Naive thymus-derived CD4-positive, alpha-beta T cell (primary cell): ENCODE results near the gene C11orf86. TPM values are rescaled to one million over a fixed set of nuclear protein-coding genes. Genes with fewer than 3 reads are reported as not detected.

Experiments
- ATAC-seq: fragments of 150-1000 bp; cut with Tn5 transposase; 2 replicates; pipeline ENCODE4 v1.10.0; 2021; ENCODE audit warnings: mild to moderate bottlenecking, moderate library complexity
- CTCF ChIA-PET: fragments of 350-600 bp; sonication (Branson Sonifier 250); formaldehyde crosslinking; loops from one replicate; lab custom pipeline; 2021; ENCODE audit warnings: antibody characterized with exemption; lab: Charles Lee
- POLR2A ChIA-PET: fragments of 350-600 bp; sonication (Branson Sonifier 250); formaldehyde crosslinking; loops from one replicate; lab custom pipeline; 2021; ENCODE audit warnings: antibody characterized with exemption, inconsistent platforms; lab: Charles Lee
- DNase-seq, 9 donors: peaks; one replicate each; pipeline versions ENCODE4 v3.0.0 to v3.0.0-alpha.2; 2020 to 2022; ENCODE audit warnings: mixed read lengths in 1 of 9
- H3K27ac ChIP-seq: one replicate; pipeline ENCODE4 v1.7.0; 2013; ENCODE audit warnings: mild to moderate bottlenecking, low read depth, low read length, moderate library complexity
- H3K27me3 ChIP-seq, 2 donors: one replicate each; pipeline ENCODE4 v1.7.0; 2013; ENCODE audit warnings: low read length in 2 of 2, mild to moderate bottlenecking in 2 of 2, moderate library complexity in 2 of 2; ENCODE audit not compliant: control insufficient read depth in 2 of 2, insufficient read depth in 2 of 2
- H3K36me3 ChIP-seq, 3 experiments: 1 replicate in 2 of 3; 2 replicates in 1 of 3; pipeline ENCODE4 v1.7.0; 2013; ENCODE audit warnings: low read length in 3 of 3, mild to moderate bottlenecking in 3 of 3, moderate library complexity in 1 of 3; ENCODE audit not compliant: insufficient read depth in 3 of 3, control insufficient read depth in 2 of 3
- H3K4me1 ChIP-seq, 2 donors: one replicate each; pipeline ENCODE4 v1.7.0; 2013; ENCODE audit warnings: low read length in 2 of 2, mild to moderate bottlenecking in 2 of 2, moderate library complexity in 1 of 2; ENCODE audit not compliant: control insufficient read depth in 2 of 2, insufficient read depth in 2 of 2
- H3K4me3 ChIP-seq: 2 replicates; pipeline ENCODE4 v1.7.0; 2013; ENCODE audit warnings: mild to moderate bottlenecking, low read length
- H3K9me3 ChIP-seq, 3 experiments: 1 replicate in 2 of 3; 2 replicates in 1 of 3; pipeline ENCODE4 v1.7.0; 2013; ENCODE audit warnings: low read length in 3 of 3; ENCODE audit not compliant: control insufficient read depth in 2 of 3
- H3K27ac Mint-ChIP-seq, 9 donors: one replicate each; pipeline ENCODE4 v1.8.0; 2020 to 2022; ENCODE audit warnings: mixed read lengths in 9 of 9, mild to moderate bottlenecking in 8 of 9, moderate library complexity in 5 of 9, inconsistent platforms in 2 of 9
- H3K27me3 Mint-ChIP-seq, 5 donors: one replicate each; pipeline ENCODE4 v1.8.0; 2021 to 2022; ENCODE audit warnings: mixed read lengths in 5 of 5, mild to moderate bottlenecking in 1 of 5
- H3K36me3 Mint-ChIP-seq, 5 donors: one replicate each; pipeline ENCODE4 v1.8.0; 2020 to 2022; ENCODE audit warnings: mixed read lengths in 5 of 5, mild to moderate bottlenecking in 3 of 5, inconsistent platforms in 1 of 5
- H3K4me1 Mint-ChIP-seq, 7 donors: one replicate each; pipeline ENCODE4 v1.8.0; 2020 to 2022; ENCODE audit warnings: mixed read lengths in 7 of 7, mild to moderate bottlenecking in 3 of 7, inconsistent platforms in 1 of 7
- H3K4me3 Mint-ChIP-seq, 10 donors: one replicate each; pipeline ENCODE4 v1.8.0; 2020 to 2022; ENCODE audit warnings: mild to moderate bottlenecking in 10 of 10, mixed read lengths in 10 of 10, moderate library complexity in 6 of 10, inconsistent platforms in 2 of 10
- H3K9me3 Mint-ChIP-seq, 11 donors: one replicate each; pipeline ENCODE4 v1.8.0; 2020 to 2022; ENCODE audit warnings: mixed read lengths in 11 of 11, mild to moderate bottlenecking in 4 of 11, inconsistent platforms in 1 of 11, moderate library complexity in 1 of 11
- intact Hi-C, 2 donors: fragments of 100-400 bp; cut with micrococcal nuclease; formaldehyde crosslinking; loops; one replicate each; pipeline ENCODE4 v1.15.1; 2023
- polyA plus RNA-seq, 2 donors: library from polyadenylated mRNA; unstranded; fragments of 300-500 nt; fragmentation: Illumina TruSeq; gene quantifications; one replicate each; pipeline ENCODE4 v1.2.3, GENCODE V29; 2021
- total RNA-seq, 6 experiments: library from RNA in 5 of 6; stranded (reverse) in 5 of 6; gene quantifications; 1 replicate in 5 of 6; 2 replicates in 1 of 6; pipeline ENCODE4 v1.2.3 and lab custom pipeline; 2021 to 2026

C11orf86 gene
- total and polyA plus RNA-seq, 7 experiments from 2014 or later, result not detected

- Mint-ChIP-seq H3K36me3 (no peaks in the 10 kb centered on the region), H3K4me1 (peaks cover 0 to 6% (median 4%) of the 10 kb centered on the region in 7 donors), H3K9me3 (peaks cover 0 to 1% (median 0%) of the 10 kb centered on the region in 11 donors), H3K4me3 (no peak overlapping the region), H3K27me3 (peaks cover 0 to 4% (median 0%) of the 10 kb centered on the region in 5 donors), H3K27ac (peak overlapping the region in 1 of 9 donors; percentile 15)
- Histone ChIP-seq H3K4me1 (no peaks in the 10 kb centered on the region), H3K27ac (no peak overlapping the region), H3K27me3 (no peaks in the 10 kb centered on the region), H3K36me3 (no peaks in the 10 kb centered on the region), H3K4me3 (no peak overlapping the region), H3K9me3 (no peaks in the 10 kb centered on the region)
- peak in 1 of 9 donors; percentile 19 for DNase-seq
- ChIA-PET POLR2A (no interaction called here), CTCF (no interaction called here)
- no peak for ATAC-seq
- intact Hi-C loops, result no loop called here
These were observed 31.2 kb downstream of the C11orf86 start for GRCh38 chr11:67006029-67006884.

DNA sequence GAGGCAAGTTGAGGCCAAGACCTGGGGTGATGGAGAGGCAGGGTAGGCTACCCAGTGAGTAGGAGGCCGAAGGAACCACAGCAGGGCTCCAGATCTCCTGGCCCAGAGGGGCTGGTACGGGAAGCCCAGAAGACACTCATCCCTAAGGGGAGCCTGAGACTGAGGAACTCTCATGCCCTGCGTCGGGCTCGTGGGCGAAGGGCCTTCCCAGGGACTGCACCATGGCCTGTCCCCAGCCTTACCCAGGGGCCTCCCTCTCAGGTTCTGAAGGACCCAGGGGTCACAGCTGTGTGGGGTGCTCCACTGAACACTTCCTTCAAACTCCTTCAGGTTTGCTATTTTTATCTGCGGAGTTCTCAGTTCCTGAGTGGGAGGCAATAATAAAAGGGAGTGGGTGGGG is 32.0 kb downstream of the C11orf86 start:
- ATAC-seq (no peak), DNase-seq (no peak)
- peak overlapping the region in 1 of 9 donors; percentile 31 for H3K27ac Mint-ChIP-seq
- intact Hi-C loops, result no loop called here
- H3K27me3 Mint-ChIP-seq, result peaks cover 0 to 4% (median 0%) of the 10 kb centered on the region in 5 donors
- H3K9me3 ChIP-seq, result no peaks in the 10 kb centered on the region
- H3K9me3 Mint-ChIP-seq, result peaks cover 0 to 1% (median 0%) of the 10 kb centered on the region in 11 donors
- no peaks in the 10 kb centered on the region for H3K36me3 ChIP-seq
- no peak overlapping the region for H3K27ac ChIP-seq
- H3K4me1 ChIP-seq, result no peaks in the 10 kb centered on the region
- H3K4me3 Mint-ChIP-seq, result no peak overlapping the region
- CTCF ChIA-PET, result interaction anchor here (0.7 kb wide), 1 partner anchor 609 kb away, joined by 3 read pairs; no protein-coding TSS in a partner anchor
- POLR2A ChIA-PET, result no interaction called here
- peaks cover 0 to 6% (median 4%) of the 10 kb centered on the region in 7 donors for H3K4me1 Mint-ChIP-seq
- H3K27me3 ChIP-seq, result no peaks in the 10 kb centered on the region
- no peak overlapping the region for H3K4me3 ChIP-seq
- H3K36me3 Mint-ChIP-seq, result no peaks in the 10 kb centered on the region

- peaks cover 0 to 6% (median 4%) of the 10 kb centered on the region in 7 donors for H3K4me1 Mint-ChIP-seq
- no peak for ATAC-seq
- POLR2A ChIA-PET, result no interaction called here
These were observed 35.3 kb downstream of the C11orf86 start for GRCh38 chr11:67010296-67010905.

DNA sequence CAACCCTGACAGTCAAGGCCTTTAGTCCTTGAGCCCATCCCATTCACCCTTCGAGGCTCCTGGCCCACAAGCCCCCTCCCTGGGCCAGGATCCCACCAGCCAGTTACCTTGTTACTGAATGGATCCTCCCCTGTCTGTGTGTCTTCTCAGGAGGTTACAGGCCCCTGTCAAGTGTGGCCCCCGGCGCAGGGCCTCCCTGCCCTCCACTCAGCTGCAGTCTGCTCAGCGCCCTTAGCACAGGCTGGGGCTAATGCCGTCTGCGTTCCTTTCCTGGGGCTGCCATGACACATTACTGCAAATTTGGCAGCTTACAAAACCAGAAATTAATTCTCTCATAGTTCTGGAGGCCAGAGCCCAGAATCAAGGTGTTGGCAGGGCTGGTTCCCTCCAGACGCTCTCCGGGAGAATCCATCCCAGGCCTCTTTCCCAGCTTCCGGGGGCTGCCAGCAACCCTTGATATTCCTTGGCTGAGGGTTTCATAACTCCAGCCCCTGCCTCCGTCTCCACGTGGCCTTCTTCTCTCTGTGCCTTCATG is 38.5 kb downstream of the C11orf86 start:
- no peaks in the 10 kb centered on the region for H3K4me1 ChIP-seq
- CTCF ChIA-PET, result no interaction called here
- intact Hi-C loops, result no loop called here
- Mint-ChIP-seq H3K4me1 (no peaks in the 10 kb centered on the region), H3K4me3 (no peak overlapping the region), H3K27ac (no peak overlapping the region), H3K36me3 (no peaks in the 10 kb centered on the region), H3K9me3 (peaks cover 0 to 4% (median 0%) of the 10 kb centered on the region in 11 donors), H3K27me3 (peaks cover 0 to 23% (median 6%) of the 10 kb centered on the region in 5 donors)
- no peaks in the 10 kb centered on the region for H3K36me3 ChIP-seq
- POLR2A ChIA-PET, result no interaction called here
- DNase-seq, result no peak
- no peak for ATAC-seq
- no peaks in the 10 kb centered on the region for H3K9me3 ChIP-seq
- H3K27ac ChIP-seq, result no peak overlapping the region
- H3K4me3 ChIP-seq, result no peak overlapping the region
- no peaks in the 10 kb centered on the region for H3K27me3 ChIP-seq

More at GRCh38 chr11:67010296-67010905, 35.3 kb downstream of the C11orf86 start:
- intact Hi-C loops, result no loop called here
- H3K36me3 Mint-ChIP-seq, result no peaks in the 10 kb centered on the region
- Histone ChIP-seq H3K36me3 (no peaks in the 10 kb centered on the region), H3K4me3 (no peak overlapping the region), H3K9me3 (no peaks in the 10 kb centered on the region), H3K4me1 (no peaks in the 10 kb centered on the region), H3K27ac (no peak overlapping the region), H3K27me3 (no peaks in the 10 kb centered on the region)
- peaks cover 0 to 15% (median 3%) of the 10 kb centered on the region in 5 donors for H3K27me3 Mint-ChIP-seq
- peaks cover 0 to 2% (median 0%) of the 10 kb centered on the region in 11 donors for H3K9me3 Mint-ChIP-seq
- DNase-seq, result no peak
- CTCF ChIA-PET, result no interaction called here
- H3K4me3 Mint-ChIP-seq, result no peak overlapping the region
- H3K27ac Mint-ChIP-seq, result no peak overlapping the region

GRCh38 chr11:67014343-67014742 is 39.2 kb downstream of the C11orf86 start:
- Histone ChIP-seq H3K27ac (no peak overlapping the region), H3K9me3 (no peaks in the 10 kb centered on the region), H3K4me3 (no peak overlapping the region), H3K27me3 (no peaks in the 10 kb centered on the region), H3K4me1 (no peaks in the 10 kb centered on the region), H3K36me3 (no peaks in the 10 kb centered on the region)
- no peak for DNase-seq
- ChIA-PET CTCF (no interaction called here), POLR2A (no interaction called here)
- intact Hi-C loops, result no loop called here
- peaks cover 0 to 3% (median 0%) of the 10 kb centered on the region in 5 donors for H3K36me3 Mint-ChIP-seq
- H3K27ac Mint-ChIP-seq, result no peak overlapping the region
- no peak for ATAC-seq
- peaks cover 0 to 9% (median 3%) of the 10 kb centered on the region in 11 donors for H3K9me3 Mint-ChIP-seq
- H3K4me3 Mint-ChIP-seq, result no peak overlapping the region
- peaks cover 0 to 23% (median 6%) of the 10 kb centered on the region in 5 donors for H3K27me3 Mint-ChIP-seq
- no peaks in the 10 kb centered on the region for H3K4me1 Mint-ChIP-seq

DNA sequence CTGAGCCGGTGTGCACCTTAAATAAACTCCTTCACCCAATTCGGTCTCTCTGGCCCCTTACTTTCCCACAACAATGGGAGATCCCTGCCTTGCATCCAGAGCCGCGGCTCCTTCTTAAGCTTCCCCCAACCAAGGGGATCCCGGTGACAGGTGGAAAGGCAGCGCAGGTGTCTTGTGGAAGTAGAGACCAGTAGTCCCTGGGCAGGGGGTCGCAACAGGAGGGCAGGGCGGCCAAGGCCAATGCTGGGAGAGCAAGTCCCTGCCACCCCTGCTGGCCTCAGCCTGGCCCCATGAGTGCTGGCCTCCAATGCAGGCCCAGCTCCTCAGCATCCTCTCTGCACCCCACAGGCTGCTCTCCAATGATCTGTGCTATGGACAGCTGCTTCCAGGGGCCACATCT is 39.9 kb downstream of the C11orf86 start:
- Mint-ChIP-seq H3K27me3 (peaks cover 0 to 19% (median 6%) of the 10 kb centered on the region in 5 donors), H3K4me1 (no peaks in the 10 kb centered on the region), H3K36me3 (peaks cover 0 to 3% (median 0%) of the 10 kb centered on the region in 5 donors), H3K27ac (peak overlapping the region in 2 of 9 donors; percentile 43 to 51), H3K9me3 (peaks cover 0 to 9% (median 3%) of the 10 kb centered on the region in 11 donors), H3K4me3 (no peak overlapping the region)
- Histone ChIP-seq H3K36me3 (no peaks in the 10 kb centered on the region), H3K9me3 (no peaks in the 10 kb centered on the region), H3K4me3 (no peak overlapping the region), H3K27ac (no peak overlapping the region), H3K27me3 (no peaks in the 10 kb centered on the region), H3K4me1 (no peaks in the 10 kb centered on the region)
- CTCF ChIA-PET, result no interaction called here
- intact Hi-C loops, result no loop called here
- no peak for DNase-seq
- POLR2A ChIA-PET, result no interaction called here
- no peak for ATAC-seq
